Thyroid gland (tissue), 4 donors: ENCODE data around the gene CNPPD1. TPM values are rescaled to one million over a fixed set of nuclear protein-coding genes. Genes with fewer than 3 reads are reported as not detected.

ENCODE experiments used
- DNase-seq, 2 donors: peaks; one replicate each; pipeline ENCODE4 v3.0.0-alpha.2; 2019
- H3K27ac ChIP-seq, 3 donors: fragments of 200-600 bp; sonication (generic); 1 replicate in 2 of 3; 2 replicates in 1 of 3; pipeline ENCODE4 v1.5.1; 2016 to 2019; ENCODE audit warnings: mild to moderate bottlenecking in 1 of 3, moderate library complexity in 1 of 3
- H3K27me3 ChIP-seq: fragments of 200-600 bp; sonication (generic); one replicate; pipeline ENCODE4 v1.5.1; 2019
- H3K36me3 ChIP-seq, 2 donors: fragments of 200-600 bp; sonication (generic); one replicate each; pipeline ENCODE4 v1.5.1; 2016 to 2019
- H3K4me1 ChIP-seq, 2 donors: fragments of 200-600 bp; sonication (generic); one replicate each; pipeline ENCODE4 v1.5.1; 2017 to 2019
- H3K4me3 ChIP-seq, 3 donors: fragments of 200-600 bp; sonication (generic); replicated peaks in 1 of 3; 1 replicate in 2 of 3; 2 replicates in 1 of 3; pipeline ENCODE4 v1.5.1; 2016; ENCODE audit warnings: mild to moderate bottlenecking in 1 of 3
- H3K9me3 ChIP-seq: fragments of 200-600 bp; sonication (generic); one replicate; pipeline ENCODE4 v1.5.1; 2017
- CTCF ChIP-seq, 6 experiments: fragments of 200-600 bp in 3 of 6; fragments of 450-650 bp in 3 of 6; sonication (generic) in 3 of 6; IDR thresholded peaks; one replicate each; pipeline ENCODE4 v1.5.1; 2016 to 2019; ENCODE audit warnings: antibody characterized with exemption in 6 of 6, mild to moderate bottlenecking in 2 of 6, inconsistent platforms in 1 of 6, moderate library complexity in 1 of 6
- POLR2A ChIP-seq, 2 donors: fragments of 450-650 bp; IDR thresholded peaks; one replicate each; pipeline ENCODE4 v1.6.1; 2017; ENCODE audit warnings: antibody characterized with exemption in 2 of 2, mild to moderate bottlenecking in 2 of 2, moderate library complexity in 1 of 2
- WGBS, 2 donors: methylation state at CpG; one replicate each; pipeline ENCODE4 v1.1.5; 2017; 5-methylcytosine and 5-hydroxymethylcytosine counted together
- intact Hi-C: fragments of 100-400 bp; cut with DNase I; formaldehyde crosslinking; loops from one replicate; pipeline ENCODE4 v1.15.1; 2023
- total RNA-seq, 4 donors: library from RNA; depleted of rRNA; stranded (reverse); fragments of >200 nt; gene quantifications; one replicate each; pipeline ENCODE4 v1.2.3, GENCODE V29; 2016

Gene CNPPD1
- total RNA-seq, 4 donors from 2014 or later, result 48.2 to 115 (median 65.0) TPM

GRCh38 chr2:219169930-219170654 is 6.6 kb downstream of the CNPPD1 start, which contains the start of gene SLC23A3:
Gene SLC23A3 (minus strand): TSS chr2:219170029. CDS start chr2:219169984, 45 bp downstream.
- 85 to 90% methylated on average over 10 of the region's 10 CpGs for WGBS, 2 donors
- intact Hi-C loops, result loop anchor here (10.0 kb wide), 1 partner anchor 215 kb away; the partner anchor contains the start of gene DNPEP
- DNase-seq, result no peak
- Histone ChIP-seq H3K4me1 (peaks cover 0 to 15% of the 10 kb centered on the region in 2 donors), H3K4me3 (no peak within 1 kb of the TSS), H3K36me3 (peaks cover 28 to 30% of the 10 kb centered on the region in 2 donors), H3K9me3 (no peaks in the 10 kb centered on the region), H3K27me3 (no peaks in the 10 kb centered on the region), H3K27ac (peak within 1 kb of the TSS in 1 of 3 donors; percentile 59)
- no peak for TF ChIP-seq CTCF (IDR thresholded peaks at IDR 0.05)
- no peak for TF ChIP-seq POLR2A (IDR thresholded peaks at IDR 0.05)

GRCh38 chr2:219168932-219169331 is 7.8 kb downstream of the CNPPD1 start:
- H3K9me3 ChIP-seq, result no peaks in the 10 kb centered on the region
- intact Hi-C loops, result loop anchor here (10.0 kb wide), 1 partner anchor 216 kb away; the partner anchor contains the start of gene DNPEP
- no peak overlapping the region for H3K4me3 ChIP-seq
- H3K27ac ChIP-seq, result no peak overlapping the region
- H3K36me3 ChIP-seq, result peaks cover 18 to 20% of the 10 kb centered on the region in 2 donors
- H3K27me3 ChIP-seq, result no peaks in the 10 kb centered on the region
- TF ChIP-seq POLR2A (IDR thresholded peaks at IDR 0.05), result no peak
- no peak for TF ChIP-seq CTCF (IDR thresholded peaks at IDR 0.05)
- no peak for DNase-seq
- peaks cover 0 to 10% of the 10 kb centered on the region in 2 donors for H3K4me1 ChIP-seq

GRCh38 chr2:219168526-219168925 is 8.2 kb downstream of the CNPPD1 start:
- Histone ChIP-seq H3K27me3 (no peaks in the 10 kb centered on the region), H3K36me3 (peaks cover 14 to 16% of the 10 kb centered on the region in 2 donors), H3K4me3 (no peak overlapping the region), H3K27ac (no peak overlapping the region), H3K9me3 (no peaks in the 10 kb centered on the region), H3K4me1 (peaks cover 0 to 10% of the 10 kb centered on the region in 2 donors)
- no peak for DNase-seq
- 60 to 80% methylated on average over 3 to 6 of the region's 6 CpGs for WGBS, 2 donors
- intact Hi-C loops, result loop anchor here (10.0 kb wide), 1 partner anchor 216 kb away; the partner anchor contains the start of gene DNPEP
- TF ChIP-seq CTCF (IDR thresholded peaks at IDR 0.05) (no peak), POLR2A (IDR thresholded peaks at IDR 0.05) (no peak)

GRCh38 chr2:219167997-219168396 is 8.7 kb downstream of the CNPPD1 start:
- intact Hi-C loops, result loop anchor here (10.0 kb wide), 1 partner anchor 217 kb away; the partner anchor contains the start of gene DNPEP
- Histone ChIP-seq H3K9me3 (no peaks in the 10 kb centered on the region), H3K4me3 (no peak overlapping the region), H3K4me1 (peaks cover 0 to 10% of the 10 kb centered on the region in 2 donors), H3K36me3 (peaks cover 9 to 11% of the 10 kb centered on the region in 2 donors), H3K27me3 (no peaks in the 10 kb centered on the region), H3K27ac (no peak overlapping the region)
- WGBS, 2 donors, result 70 to 71% methylated on average over 5 of the region's 5 CpGs
- no peak for DNase-seq
- TF ChIP-seq POLR2A (IDR thresholded peaks at IDR 0.05) (no peak), CTCF (IDR thresholded peaks at IDR 0.05) (no peak)
